GOT3 (cell line): Measurements from ENCODE around the gene SLC4A2.

ENCODE experiments used
- DNase-seq: peaks from one replicate; lab custom pipeline; 2025; ENCODE audit warnings: mixed read lengths; lab: John Stamatoyannopoulos, UW

The SLC4A2 gene

GRCh38 chr7:151115121-151115835 is 55.9 kb downstream of the SLC4A2 start:
- no peak for DNase-seq

DNA sequence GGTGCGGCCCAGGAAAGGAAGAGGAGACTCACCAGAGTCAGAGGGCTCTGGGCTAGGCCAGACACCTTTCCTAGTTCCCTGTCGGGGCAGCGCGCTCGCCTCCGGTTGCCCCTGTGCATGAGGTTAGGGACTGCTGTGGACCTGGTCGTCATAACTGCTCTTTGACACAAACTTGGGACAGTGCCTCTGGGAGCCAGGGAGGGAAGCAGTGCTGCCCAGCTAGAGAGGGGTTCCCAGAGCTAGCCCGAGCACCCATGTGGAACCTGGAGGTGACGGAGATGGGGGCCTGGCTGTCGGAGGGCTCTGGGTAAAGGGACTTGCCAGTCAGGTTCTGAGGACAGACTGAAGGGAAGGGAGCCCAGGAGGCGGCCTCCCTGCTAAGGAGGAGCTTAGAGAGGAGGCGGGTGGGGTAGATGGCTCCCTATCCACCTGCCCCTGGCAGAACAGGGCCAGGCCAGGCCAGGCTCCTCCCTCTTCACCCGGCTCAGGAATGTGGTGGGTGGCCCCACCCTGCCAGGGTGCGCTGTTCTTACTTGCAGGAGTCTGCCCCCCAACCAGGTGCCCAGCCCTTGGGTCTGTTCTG is 56.5 kb downstream of the SLC4A2 start:
- DNase-seq = no peak

GRCh38 chr7:151116603-151117440 is 57.4 kb downstream of the SLC4A2 start:
- DNase-seq = no peak

- no peak for DNase-seq
Measured at GRCh38 chr7:151117565-151117964, 58.2 kb downstream of the SLC4A2 start.

GRCh38 chr7:151118108-151119054 is 59.0 kb downstream of the SLC4A2 start:
- no peak for DNase-seq

- DNase-seq = no peak
Measured at GRCh38 chr7:151119055-151119415, 59.6 kb downstream of the SLC4A2 start.

DNA sequence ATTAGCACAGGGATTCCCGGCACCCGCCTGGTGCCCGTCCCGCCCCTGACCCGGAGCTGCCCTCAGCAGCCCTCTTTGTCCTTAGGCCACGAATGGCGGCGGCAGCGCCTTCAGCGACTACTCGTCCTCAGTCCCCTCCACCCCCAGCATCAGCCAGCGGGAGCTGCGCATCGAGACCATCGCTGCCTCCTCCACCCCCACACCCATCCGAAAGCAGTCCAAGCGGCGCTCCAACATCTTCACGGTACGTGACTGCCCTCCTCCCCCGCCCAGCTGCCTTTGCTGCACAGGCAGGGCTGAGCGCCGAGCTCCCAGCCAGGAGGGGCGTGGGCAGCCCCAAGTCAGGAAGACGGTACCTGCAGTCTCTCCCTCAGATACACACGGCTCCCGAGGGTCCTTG is 60.5 kb downstream of the SLC4A2 start:
- no peak for DNase-seq

DNA sequence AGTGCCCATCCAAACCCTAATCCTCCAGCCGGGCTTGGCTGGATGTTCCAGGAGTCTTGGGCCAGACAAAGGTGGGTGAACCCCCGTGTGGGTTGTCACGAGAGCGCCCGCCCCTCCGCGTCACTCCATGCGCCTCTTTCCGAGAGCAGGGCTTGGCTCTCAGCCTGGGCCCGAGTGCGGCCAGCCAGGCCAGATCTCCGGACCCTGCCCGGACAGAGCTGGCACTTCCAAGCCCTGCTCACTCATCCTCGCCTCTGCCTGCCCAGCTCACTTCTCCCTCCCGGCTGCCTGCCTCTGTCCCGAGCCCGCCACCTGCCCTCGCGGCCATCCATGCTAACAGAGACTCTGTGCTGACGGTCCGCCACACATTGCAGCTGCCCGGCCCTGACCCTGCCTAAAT is 61.5 kb downstream of the SLC4A2 start:
- no peak for DNase-seq

GRCh38 chr7:151121380-151122170 is 62.2 kb downstream of the SLC4A2 start:
- no peak for DNase-seq

- no peak for DNase-seq
Measured at GRCh38 chr7:151122276-151122675, 62.9 kb downstream of the SLC4A2 start.

DNA sequence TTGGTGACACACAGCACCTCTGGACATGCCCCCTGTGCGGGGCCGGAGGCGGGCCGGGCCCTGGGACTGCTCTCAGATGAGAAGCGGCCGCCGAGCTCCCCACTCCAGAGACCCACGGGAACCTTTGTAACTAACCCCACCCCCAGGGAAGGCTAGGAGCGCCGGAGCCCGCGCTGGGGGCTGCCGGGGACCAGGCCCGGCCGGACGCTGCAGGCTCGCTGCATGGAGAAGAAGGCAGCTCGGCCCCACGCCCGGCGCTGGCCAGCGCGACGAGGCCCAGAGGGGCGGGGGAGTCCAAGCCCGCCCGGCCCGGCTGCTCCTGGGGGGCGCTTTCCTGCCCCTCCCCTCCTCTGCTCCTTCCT is 63.4 kb downstream of the SLC4A2 start:
- DNase-seq = no peak

- no peak for DNase-seq
Measured at GRCh38 chr7:151123158-151123821, 63.9 kb downstream of the SLC4A2 start.

GRCh38 chr7:151123822-151124464 is 64.6 kb downstream of the SLC4A2 start:
- DNase-seq = peak; percentile 21

DNA sequence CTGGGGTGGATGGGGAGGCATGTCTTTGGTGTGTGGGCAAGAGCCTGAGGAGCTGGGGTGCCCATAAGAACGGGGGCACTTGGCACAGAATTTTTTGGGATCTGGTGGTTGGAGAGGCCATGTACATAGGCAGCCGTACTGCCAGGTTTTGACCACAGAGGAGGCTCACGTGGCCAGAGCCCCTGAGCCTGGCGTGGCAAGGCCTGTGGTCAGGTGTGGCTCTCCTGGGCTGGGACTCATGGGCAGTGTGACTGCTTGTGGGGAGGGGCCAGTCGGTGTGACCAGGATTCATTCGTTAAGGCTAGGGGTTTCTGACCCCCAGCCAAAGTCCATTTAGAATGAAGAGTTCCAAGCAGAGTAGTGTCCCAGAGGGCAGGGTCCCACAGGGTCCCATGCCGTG is 65.1 kb downstream of the SLC4A2 start:
- DNase-seq = no peak

GRCh38 chr7:151124899-151125399 is 65.6 kb downstream of the SLC4A2 start:
- DNase-seq = no peak

DNA sequence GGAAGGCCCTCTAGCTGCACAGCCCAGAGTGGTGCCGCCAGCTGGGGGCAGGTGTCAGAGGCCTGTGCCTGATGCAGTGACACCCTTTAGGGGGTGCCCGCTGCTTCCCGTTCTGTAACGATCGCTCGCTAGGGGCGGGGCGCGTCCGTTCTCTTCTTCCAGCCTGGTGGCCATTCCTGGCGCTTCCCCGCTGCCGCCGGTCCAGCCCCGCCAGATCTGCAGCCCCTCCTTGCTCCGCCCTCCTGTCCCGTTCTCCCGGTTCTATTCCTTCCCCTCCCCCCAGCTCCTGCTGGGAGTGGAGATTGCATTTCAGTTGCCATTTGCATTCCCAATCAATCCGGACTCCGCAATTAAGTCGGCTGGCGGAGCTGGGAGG is 66.1 kb downstream of the SLC4A2 start:
- DNase-seq = no peak

DNA sequence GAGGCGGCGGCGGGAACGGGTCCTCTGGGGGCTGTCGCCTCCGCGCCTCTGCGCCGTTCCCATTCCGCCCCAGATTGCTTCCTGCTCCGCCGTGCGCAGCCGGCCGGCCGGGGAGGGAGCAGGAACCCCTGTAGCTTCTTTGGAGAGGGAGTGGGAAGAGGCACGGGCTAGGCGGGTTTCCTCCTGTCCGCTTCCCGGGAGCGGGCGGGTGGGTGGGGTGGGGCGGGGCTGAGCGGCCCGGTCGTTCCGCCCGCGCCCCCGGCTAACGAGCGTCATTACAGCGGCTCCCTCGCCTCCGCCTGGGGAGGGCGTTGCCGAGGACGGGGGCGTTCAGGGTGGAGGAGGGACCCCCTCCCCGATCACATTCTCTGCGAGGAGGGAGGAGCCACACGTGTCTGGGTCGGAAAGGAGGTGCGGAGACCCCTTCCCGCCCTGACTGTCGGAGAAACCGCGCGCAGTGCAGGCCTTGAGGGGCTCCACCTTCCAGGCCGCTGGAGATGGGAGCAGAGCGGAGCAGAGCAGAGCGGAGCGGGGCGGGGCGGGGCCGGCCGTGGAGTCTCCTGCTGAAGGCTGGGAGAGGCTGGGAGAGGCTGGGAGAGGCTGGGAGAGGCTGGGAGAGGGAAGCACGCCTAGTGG is 66.6 kb downstream of the SLC4A2 start:
- no peak for DNase-seq
